AG10803 (cell line): ENCODE results near the gene VPS8.

Source experiments
- DNase-seq: peaks from one replicate; pipeline ENCODE4 v3.0.0; 2010; ENCODE audit warnings: low read depth
- H3K4me3 ChIP-seq: 2 replicates; pipeline ENCODE4 v1.5.1; 2011; ENCODE audit warnings: mild to moderate bottlenecking, low read length, control low read depth
- TF ChIP-seq, protein P1 (sequence below): conservative IDR thresholded peaks from 2 replicates; pipeline ENCODE4 v1.5.1; 2011; ENCODE audit warnings: mild to moderate bottlenecking, low read length, control low read depth, inconsistent platforms

VPS8 gene

DNA sequence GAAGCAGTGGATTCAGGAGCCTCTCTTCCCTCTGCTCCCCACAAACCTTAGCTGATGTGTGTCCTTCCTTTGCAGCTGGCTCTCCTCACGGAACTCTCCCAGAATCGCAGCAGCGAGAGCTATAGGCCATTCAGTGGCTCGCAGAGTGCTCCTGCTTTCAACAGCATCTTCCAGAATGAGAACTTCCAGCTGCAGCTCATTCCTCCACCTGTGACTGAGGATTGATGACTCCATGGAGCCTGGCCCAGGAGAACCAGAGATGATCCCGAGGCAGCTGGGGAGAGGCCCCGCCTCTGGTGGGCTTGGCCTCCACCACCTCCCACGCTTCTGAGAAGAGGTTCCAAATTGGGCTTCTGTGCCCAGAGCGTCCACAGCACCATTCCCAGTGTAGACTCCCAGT is 239.8 kb downstream of the VPS8 start:
- H3K4me3 ChIP-seq: no peak overlapping the region
- DNase-seq: no peak
- TF ChIP-seq, protein P1, sequence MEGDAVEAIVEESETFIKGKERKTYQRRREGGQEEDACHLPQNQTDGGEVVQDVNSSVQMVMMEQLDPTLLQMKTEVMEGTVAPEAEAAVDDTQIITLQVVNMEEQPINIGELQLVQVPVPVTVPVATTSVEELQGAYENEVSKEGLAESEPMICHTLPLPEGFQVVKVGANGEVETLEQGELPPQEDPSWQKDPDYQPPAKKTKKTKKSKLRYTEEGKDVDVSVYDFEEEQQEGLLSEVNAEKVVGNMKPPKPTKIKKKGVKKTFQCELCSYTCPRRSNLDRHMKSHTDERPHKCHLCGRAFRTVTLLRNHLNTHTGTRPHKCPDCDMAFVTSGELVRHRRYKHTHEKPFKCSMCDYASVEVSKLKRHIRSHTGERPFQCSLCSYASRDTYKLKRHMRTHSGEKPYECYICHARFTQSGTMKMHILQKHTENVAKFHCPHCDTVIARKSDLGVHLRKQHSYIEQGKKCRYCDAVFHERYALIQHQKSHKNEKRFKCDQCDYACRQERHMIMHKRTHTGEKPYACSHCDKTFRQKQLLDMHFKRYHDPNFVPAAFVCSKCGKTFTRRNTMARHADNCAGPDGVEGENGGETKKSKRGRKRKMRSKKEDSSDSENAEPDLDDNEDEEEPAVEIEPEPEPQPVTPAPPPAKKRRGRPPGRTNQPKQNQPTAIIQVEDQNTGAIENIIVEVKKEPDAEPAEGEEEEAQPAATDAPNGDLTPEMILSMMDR: no peak

DNA sequence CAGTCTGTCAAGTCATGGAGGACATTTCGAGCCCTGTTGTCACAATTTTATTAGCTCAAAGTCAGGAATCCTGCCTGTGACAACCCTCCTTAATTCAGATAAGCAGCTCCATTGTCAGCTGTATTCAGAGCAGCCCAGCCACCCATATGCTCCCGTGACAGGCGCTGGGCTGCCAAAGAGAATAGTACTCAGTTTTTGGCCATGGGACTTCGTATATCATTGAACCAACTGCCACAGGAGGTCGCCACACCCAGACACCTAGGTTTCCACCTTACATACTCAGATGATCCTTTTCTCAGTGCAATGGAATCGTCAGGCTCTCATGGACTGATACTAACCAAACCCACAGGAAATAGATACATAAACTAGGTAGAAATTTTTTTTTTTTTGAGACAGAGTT is 240.7 kb downstream of the VPS8 start:
- H3K4me3 ChIP-seq: no peak overlapping the region
- DNase-seq: no peak
- TF ChIP-seq, protein P1: no peak

DNA sequence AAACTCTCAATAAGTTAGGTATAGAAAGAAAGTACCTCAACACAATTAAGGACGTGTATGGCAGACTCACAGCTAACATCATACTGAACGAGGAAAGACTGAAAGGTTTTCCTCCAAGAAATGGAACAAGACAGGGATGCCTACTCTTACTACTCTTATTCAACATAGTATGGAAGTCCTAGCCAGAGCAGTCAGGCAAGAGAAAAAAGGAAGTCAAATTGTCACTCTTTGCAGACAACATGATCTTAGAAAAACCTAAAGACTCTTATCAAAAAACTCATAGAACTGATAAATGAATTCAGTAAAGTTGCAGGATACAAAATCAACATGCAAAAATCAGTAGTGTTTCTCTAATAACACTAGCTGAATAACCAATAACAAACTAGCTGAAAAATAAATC is 244.9 kb downstream of the VPS8 start:
- DNase-seq: no peak
- TF ChIP-seq, protein P1: no peak
- no peak overlapping the region for H3K4me3 ChIP-seq

DNA sequence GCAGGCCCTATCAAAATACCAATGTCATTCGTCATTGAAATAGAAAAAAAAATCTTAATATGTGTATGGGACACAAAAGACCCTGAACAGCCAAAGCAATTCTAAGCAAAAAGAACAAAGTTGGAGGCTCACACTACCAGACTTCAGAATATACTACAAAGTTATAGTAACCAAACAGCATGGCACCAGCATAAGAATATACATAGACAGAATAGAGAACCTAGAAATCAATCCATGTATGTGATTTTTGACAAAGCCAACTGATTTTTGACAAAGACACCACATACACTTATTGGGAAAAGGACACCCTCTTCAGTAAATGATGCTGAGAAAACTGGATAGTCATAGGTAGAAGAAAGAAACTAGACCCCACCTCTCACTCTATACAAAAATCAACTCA is 245.9 kb downstream of the VPS8 start:
- DNase-seq: no peak
- H3K4me3 ChIP-seq: no peak overlapping the region
- TF ChIP-seq, protein P1: no peak

DNA sequence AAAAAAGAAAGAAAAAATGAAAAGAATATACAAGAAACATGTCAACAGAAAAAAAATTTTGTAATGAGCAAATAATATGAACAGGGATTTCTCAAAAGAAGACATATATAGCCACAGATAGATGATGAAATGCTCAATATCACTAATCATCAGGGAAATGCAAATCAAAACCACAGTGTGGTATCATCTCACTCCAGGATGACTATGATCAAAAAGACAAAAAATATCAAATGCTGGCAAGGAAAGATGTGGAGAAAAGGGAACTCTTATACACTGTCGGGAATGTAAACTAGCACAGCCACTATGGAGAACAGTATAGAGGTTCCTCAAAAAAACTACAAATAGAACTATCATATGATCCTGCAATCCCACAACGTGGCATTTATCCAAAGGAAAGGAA is 246.8 kb downstream of the VPS8 start:
- DNase-seq: no peak
- TF ChIP-seq, protein P1: no peak
- no peak overlapping the region for H3K4me3 ChIP-seq

DNA sequence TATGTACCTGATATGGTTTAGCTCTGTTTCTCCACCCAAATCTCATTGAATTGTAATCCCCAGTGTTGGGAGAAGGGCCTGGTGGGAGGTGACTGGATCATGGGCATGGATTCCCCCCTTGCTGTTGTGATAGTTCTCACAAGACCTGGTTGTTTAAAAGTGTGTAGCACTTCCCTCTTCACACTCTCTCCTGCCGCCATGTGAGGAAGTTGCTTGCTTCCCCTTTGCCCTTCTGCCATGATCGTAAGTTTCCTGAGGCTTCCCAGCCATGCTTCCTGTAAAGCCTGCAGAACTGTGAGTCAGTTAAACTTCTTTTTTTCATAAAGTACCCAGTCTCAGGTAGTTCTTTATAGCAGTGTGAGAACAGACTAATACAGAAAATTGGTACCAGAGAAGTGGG is 247.8 kb downstream of the VPS8 start:
- no peak overlapping the region for H3K4me3 ChIP-seq
- no peak for DNase-seq
- TF ChIP-seq, protein P1: no peak

DNA sequence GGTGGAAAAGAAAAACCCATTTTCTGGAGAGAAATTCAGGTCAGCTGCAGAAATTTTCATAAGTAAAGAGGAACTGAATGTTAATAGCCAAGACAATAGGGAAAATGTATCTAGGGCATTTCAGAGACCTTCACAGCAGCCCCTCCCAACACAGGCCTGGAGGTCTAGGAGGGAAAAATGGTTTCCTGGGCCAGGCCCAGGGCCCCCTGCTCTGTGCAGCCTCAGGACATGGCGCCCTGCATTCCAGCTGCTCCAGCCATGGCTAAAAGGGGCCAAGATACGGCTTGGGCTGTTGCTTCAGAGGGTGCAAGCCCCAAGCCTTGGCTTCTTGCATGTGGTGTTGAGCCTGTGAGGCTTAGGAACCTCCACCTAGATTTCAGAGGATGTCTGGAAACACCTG is 248.7 kb downstream of the VPS8 start:
- no peak for DNase-seq
- H3K4me3 ChIP-seq: no peak overlapping the region
- TF ChIP-seq, protein P1: no peak
